GM23338 (cell line): Measurements from ENCODE around the gene NPAS2. TPM values are rescaled to one million over a fixed set of nuclear protein-coding genes. Genes with fewer than 3 reads are reported as not detected.

Experiments used
- ATAC-seq: fragments of 200-7000 bp; cut with Tn5 transposase; 3 replicates; pipeline ENCODE4 v1.9.1; 2020
- DNase-seq: peaks from one replicate; pipeline ENCODE4 v3.0.0-alpha.2; 2015; ENCODE audit warnings: low spot score
- H2AFZ ChIP-seq: fragments of 200-600 bp; sonication (generic); 2 replicates; pipeline ENCODE4 v1.8.0; 2016; ENCODE audit warnings: antibody characterized with exemption, mild to moderate bottlenecking, moderate library complexity
- H3F3A ChIP-seq: fragments of 200-600 bp; sonication (generic); replicated peaks from 2 replicates; pipeline ENCODE4 v1.8.0; 2017; ENCODE audit warnings: antibody characterized with exemption, mixed run types, low read depth
- H3K27ac ChIP-seq: fragments of 200-600 bp; sonication (generic); 2 replicates; pipeline ENCODE4 v1.6.1; 2016; ENCODE audit warnings: low read depth
- H3K27me3 ChIP-seq: fragments of 200-600 bp; sonication (generic); 2 replicates; pipeline ENCODE4 v1.8.0; 2016; ENCODE audit warnings: mild to moderate bottlenecking, mixed run types, moderate library complexity; ENCODE audit not compliant: insufficient read depth
- H3K36me3 ChIP-seq: fragments of 200-600 bp; sonication (generic); 2 replicates; pipeline ENCODE4 v1.8.0; 2016; ENCODE audit warnings: mild to moderate bottlenecking; ENCODE audit not compliant: insufficient read depth
- H3K4me1 ChIP-seq: fragments of 200-600 bp; sonication (generic); 2 replicates; pipeline ENCODE4 v1.8.0; 2016; ENCODE audit warnings: mild to moderate bottlenecking, moderate library complexity; ENCODE audit not compliant: insufficient read depth
- H3K4me2 ChIP-seq: fragments of 200-600 bp; sonication (generic); 2 replicates; pipeline ENCODE4 v1.7.1; 2017; ENCODE audit warnings: mixed run types
- H3K4me3 ChIP-seq: fragments of 200-600 bp; sonication (generic); 2 replicates; pipeline ENCODE4 v1.6.1; 2016; ENCODE audit warnings: mixed run types
- H3K79me2 ChIP-seq: fragments of 200-600 bp; sonication (generic); replicated peaks from 2 replicates; pipeline ENCODE4 v1.8.0; 2017; ENCODE audit warnings: mild to moderate bottlenecking; ENCODE audit not compliant: insufficient read depth
- H3K9me2 ChIP-seq: fragments of 200-600 bp; sonication (generic); 2 replicates; pipeline ENCODE4 v1.8.0; 2017; ENCODE audit not compliant: insufficient read depth
- H4K20me1 ChIP-seq: fragments of 200-600 bp; sonication (generic); replicated peaks from 2 replicates; pipeline ENCODE4 v1.8.0; 2017; ENCODE audit warnings: mild to moderate bottlenecking; ENCODE audit not compliant: insufficient read depth
- H3K27ac Mint-ChIP-seq: 2 replicates; pipeline ENCODE4 v1.8.0; 2020; ENCODE audit warnings: inconsistent platforms, mild to moderate bottlenecking, moderate library complexity, mixed read lengths
- H3K27me3 Mint-ChIP-seq: 3 replicates; pipeline ENCODE4 v1.8.0; 2022; ENCODE audit warnings: low read depth, mild to moderate bottlenecking, moderate library complexity, mixed read lengths, inconsistent platforms; ENCODE audit not compliant: insufficient read depth, poor library complexity
- H3K36me3 Mint-ChIP-seq: 3 replicates; pipeline ENCODE4 v1.8.0; 2021; ENCODE audit warnings: low read depth, mild to moderate bottlenecking, inconsistent platforms, moderate library complexity, mixed read lengths
- H3K4me1 Mint-ChIP-seq: 3 replicates; pipeline ENCODE4 v1.8.0; 2020; ENCODE audit warnings: mild to moderate bottlenecking, inconsistent platforms, mixed read lengths
- H3K4me3 Mint-ChIP-seq: 3 replicates; pipeline ENCODE4 v1.8.0; 2021; ENCODE audit warnings: moderate library complexity, mild to moderate bottlenecking, inconsistent platforms, mixed read lengths
- H3K9me3 Mint-ChIP-seq: 3 replicates; pipeline ENCODE4 v1.8.0; 2020; ENCODE audit warnings: moderate library complexity, mild to moderate bottlenecking, inconsistent platforms, mixed read lengths
- CREB1 ChIP-seq: fragments of 250-450 bp; sonication (Bioruptor Pico); IDR thresholded peaks from 2 replicates; pipeline ENCODE4 v1.5.0; 2020; ENCODE audit warnings: low read depth, mild to moderate bottlenecking, moderate library complexity
- EZH2 ChIP-seq: fragments of 200-600 bp; sonication (generic); IDR thresholded peaks from one replicate; pipeline ENCODE4 v1.8.0; 2017; ENCODE audit warnings: antibody characterized with exemption, mild to moderate bottlenecking, low read depth; ENCODE audit not compliant: unreplicated experiment
- EZH2phosphoT487 ChIP-seq: fragments of 200-600 bp; sonication (generic); IDR thresholded peaks from one replicate; pipeline ENCODE4 v1.8.1; 2018; ENCODE audit warnings: antibody characterized with exemption; ENCODE audit not compliant: unreplicated experiment
- JUNB ChIP-seq: IDR thresholded peaks from one replicate; pipeline ENCODE4 v1.6.1; 2016; ENCODE audit warnings: antibody characterized with exemption; ENCODE audit not compliant: unreplicated experiment
- NANOG ChIP-seq: IDR thresholded peaks from 2 replicates; pipeline ENCODE4 v1.6.1; 2016; ENCODE audit warnings: antibody characterized with exemption, borderline replicate concordance
- POLR2AphosphoS5 ChIP-seq: IDR thresholded peaks from 2 replicates; pipeline ENCODE4 v1.6.1; 2016; ENCODE audit warnings: antibody characterized with exemption, low read depth
- STAT1 ChIP-seq: IDR thresholded peaks from one replicate; pipeline ENCODE4 v1.6.1; 2016; ENCODE audit warnings: antibody characterized with exemption; ENCODE audit not compliant: unreplicated experiment
- ZNF114 ChIP-seq: fragments of 250-450 bp; sonication (Bioruptor Pico); IDR thresholded peaks from 2 replicates; pipeline ENCODE4 v1.5.0; 2020; ENCODE audit warnings: mild to moderate bottlenecking, moderate library complexity
- ZNF331 ChIP-seq: fragments of 250-450 bp; sonication (Bioruptor Pico); IDR thresholded peaks from 2 replicates; pipeline ENCODE4 v1.5.0; 2020; ENCODE audit warnings: low read depth, mild to moderate bottlenecking, moderate library complexity
- polyA plus RNA-seq: library from polyadenylated mRNA; unstranded; fragments of >200 nt; fragmentation: Nextera tagmentation; extraction: Ambion mirVana; gene quantifications from 2 replicates; pipeline ENCODE4 v1.2.1, GENCODE V29; 2016
- total RNA-seq: library from RNA; depleted of rRNA; stranded (reverse); fragments of >200 nt; shearing (Covaris generic); gene quantifications from 2 replicates; pipeline ENCODE4 v1.2.3, GENCODE V29; 2014
- TF ChIP-seq, protein P1 (sequence below): IDR thresholded peaks from one replicate; pipeline ENCODE4 v1.6.1; 2018; ENCODE audit warnings: antibody characterized with exemption; ENCODE audit not compliant: unreplicated experiment
- TF ChIP-seq, protein P2 (sequence below): IDR thresholded peaks from 2 replicates; pipeline ENCODE4 v1.6.1; 2016; ENCODE audit warnings: antibody characterized with exemption
- TF ChIP-seq, protein P3 (sequence below): fragments of 250-450 bp; sonication (Bioruptor Pico); IDR thresholded peaks from 2 replicates; pipeline ENCODE4 v1.5.0; 2020; ENCODE audit warnings: mild to moderate bottlenecking, moderate library complexity
- TF ChIP-seq, protein P4 (sequence below), 2 experiments: fragments of 200-600 bp in 1 of 2; sonication (generic) in 1 of 2; conservative IDR thresholded peaks; 2 replicates each; pipeline versions ENCODE4 v1.5.1 to v1.6.1; 2016 to 2017; ENCODE audit warnings: antibody characterized with exemption in 2 of 2, low read depth in 2 of 2, mild to moderate bottlenecking in 2 of 2, moderate library complexity in 1 of 2

NPAS2 gene
- total and polyA plus RNA-seq, 2 experiments from 2014 or later = 0.56 to 1.1 TPM

DNA sequence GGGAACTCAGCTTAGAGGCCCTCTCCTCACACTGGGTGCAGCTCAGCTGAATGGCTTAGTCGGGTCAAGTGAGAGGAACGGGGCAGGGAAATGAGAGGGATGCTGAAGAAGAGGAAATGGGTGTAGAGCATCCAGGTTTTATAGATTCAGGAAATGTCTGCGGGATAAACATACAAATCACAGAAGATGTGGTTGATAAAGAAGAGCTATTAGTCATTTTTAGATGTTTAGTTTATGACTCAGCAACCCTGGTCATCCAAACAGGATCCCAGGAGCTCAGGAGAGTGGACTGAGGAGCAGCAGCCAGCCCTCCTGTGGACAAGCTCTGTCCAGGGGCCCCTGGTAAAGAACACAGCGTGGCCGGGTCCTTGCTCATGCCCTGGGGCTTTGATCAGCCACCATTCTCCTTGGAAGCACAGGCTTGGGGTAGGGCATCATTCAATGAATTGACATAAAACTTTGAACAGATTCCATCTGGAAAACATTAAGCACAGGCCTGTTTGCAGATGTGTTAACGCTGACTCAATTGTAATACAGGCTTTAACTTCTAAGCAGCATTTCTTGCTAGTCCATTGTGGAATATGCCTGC is 83.0 kb downstream of the NPAS2 start:
- TF ChIP-seq POLR2AphosphoS5 (no peak), ZNF331 (no peak), EZH2 (no peak), JUNB (no peak), CREB1 (CRISPR knock-in tag) (no peak), NANOG (no peak), EZH2phosphoT487 (no peak), STAT1 (no peak), ZNF114 (CRISPR knock-in tag) (no peak)
- TF ChIP-seq, protein P1, sequence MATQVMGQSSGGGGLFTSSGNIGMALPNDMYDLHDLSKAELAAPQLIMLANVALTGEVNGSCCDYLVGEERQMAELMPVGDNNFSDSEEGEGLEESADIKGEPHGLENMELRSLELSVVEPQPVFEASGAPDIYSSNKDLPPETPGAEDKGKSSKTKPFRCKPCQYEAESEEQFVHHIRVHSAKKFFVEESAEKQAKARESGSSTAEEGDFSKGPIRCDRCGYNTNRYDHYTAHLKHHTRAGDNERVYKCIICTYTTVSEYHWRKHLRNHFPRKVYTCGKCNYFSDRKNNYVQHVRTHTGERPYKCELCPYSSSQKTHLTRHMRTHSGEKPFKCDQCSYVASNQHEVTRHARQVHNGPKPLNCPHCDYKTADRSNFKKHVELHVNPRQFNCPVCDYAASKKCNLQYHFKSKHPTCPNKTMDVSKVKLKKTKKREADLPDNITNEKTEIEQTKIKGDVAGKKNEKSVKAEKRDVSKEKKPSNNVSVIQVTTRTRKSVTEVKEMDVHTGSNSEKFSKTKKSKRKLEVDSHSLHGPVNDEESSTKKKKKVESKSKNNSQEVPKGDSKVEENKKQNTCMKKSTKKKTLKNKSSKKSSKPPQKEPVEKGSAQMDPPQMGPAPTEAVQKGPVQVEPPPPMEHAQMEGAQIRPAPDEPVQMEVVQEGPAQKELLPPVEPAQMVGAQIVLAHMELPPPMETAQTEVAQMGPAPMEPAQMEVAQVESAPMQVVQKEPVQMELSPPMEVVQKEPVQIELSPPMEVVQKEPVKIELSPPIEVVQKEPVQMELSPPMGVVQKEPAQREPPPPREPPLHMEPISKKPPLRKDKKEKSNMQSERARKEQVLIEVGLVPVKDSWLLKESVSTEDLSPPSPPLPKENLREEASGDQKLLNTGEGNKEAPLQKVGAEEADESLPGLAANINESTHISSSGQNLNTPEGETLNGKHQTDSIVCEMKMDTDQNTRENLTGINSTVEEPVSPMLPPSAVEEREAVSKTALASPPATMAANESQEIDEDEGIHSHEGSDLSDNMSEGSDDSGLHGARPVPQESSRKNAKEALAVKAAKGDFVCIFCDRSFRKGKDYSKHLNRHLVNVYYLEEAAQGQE = no peak
- TF ChIP-seq, protein P2, sequence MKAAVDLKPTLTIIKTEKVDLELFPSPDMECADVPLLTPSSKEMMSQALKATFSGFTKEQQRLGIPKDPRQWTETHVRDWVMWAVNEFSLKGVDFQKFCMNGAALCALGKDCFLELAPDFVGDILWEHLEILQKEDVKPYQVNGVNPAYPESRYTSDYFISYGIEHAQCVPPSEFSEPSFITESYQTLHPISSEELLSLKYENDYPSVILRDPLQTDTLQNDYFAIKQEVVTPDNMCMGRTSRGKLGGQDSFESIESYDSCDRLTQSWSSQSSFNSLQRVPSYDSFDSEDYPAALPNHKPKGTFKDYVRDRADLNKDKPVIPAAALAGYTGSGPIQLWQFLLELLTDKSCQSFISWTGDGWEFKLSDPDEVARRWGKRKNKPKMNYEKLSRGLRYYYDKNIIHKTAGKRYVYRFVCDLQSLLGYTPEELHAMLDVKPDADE = no peak
- TF ChIP-seq, protein P3, sequence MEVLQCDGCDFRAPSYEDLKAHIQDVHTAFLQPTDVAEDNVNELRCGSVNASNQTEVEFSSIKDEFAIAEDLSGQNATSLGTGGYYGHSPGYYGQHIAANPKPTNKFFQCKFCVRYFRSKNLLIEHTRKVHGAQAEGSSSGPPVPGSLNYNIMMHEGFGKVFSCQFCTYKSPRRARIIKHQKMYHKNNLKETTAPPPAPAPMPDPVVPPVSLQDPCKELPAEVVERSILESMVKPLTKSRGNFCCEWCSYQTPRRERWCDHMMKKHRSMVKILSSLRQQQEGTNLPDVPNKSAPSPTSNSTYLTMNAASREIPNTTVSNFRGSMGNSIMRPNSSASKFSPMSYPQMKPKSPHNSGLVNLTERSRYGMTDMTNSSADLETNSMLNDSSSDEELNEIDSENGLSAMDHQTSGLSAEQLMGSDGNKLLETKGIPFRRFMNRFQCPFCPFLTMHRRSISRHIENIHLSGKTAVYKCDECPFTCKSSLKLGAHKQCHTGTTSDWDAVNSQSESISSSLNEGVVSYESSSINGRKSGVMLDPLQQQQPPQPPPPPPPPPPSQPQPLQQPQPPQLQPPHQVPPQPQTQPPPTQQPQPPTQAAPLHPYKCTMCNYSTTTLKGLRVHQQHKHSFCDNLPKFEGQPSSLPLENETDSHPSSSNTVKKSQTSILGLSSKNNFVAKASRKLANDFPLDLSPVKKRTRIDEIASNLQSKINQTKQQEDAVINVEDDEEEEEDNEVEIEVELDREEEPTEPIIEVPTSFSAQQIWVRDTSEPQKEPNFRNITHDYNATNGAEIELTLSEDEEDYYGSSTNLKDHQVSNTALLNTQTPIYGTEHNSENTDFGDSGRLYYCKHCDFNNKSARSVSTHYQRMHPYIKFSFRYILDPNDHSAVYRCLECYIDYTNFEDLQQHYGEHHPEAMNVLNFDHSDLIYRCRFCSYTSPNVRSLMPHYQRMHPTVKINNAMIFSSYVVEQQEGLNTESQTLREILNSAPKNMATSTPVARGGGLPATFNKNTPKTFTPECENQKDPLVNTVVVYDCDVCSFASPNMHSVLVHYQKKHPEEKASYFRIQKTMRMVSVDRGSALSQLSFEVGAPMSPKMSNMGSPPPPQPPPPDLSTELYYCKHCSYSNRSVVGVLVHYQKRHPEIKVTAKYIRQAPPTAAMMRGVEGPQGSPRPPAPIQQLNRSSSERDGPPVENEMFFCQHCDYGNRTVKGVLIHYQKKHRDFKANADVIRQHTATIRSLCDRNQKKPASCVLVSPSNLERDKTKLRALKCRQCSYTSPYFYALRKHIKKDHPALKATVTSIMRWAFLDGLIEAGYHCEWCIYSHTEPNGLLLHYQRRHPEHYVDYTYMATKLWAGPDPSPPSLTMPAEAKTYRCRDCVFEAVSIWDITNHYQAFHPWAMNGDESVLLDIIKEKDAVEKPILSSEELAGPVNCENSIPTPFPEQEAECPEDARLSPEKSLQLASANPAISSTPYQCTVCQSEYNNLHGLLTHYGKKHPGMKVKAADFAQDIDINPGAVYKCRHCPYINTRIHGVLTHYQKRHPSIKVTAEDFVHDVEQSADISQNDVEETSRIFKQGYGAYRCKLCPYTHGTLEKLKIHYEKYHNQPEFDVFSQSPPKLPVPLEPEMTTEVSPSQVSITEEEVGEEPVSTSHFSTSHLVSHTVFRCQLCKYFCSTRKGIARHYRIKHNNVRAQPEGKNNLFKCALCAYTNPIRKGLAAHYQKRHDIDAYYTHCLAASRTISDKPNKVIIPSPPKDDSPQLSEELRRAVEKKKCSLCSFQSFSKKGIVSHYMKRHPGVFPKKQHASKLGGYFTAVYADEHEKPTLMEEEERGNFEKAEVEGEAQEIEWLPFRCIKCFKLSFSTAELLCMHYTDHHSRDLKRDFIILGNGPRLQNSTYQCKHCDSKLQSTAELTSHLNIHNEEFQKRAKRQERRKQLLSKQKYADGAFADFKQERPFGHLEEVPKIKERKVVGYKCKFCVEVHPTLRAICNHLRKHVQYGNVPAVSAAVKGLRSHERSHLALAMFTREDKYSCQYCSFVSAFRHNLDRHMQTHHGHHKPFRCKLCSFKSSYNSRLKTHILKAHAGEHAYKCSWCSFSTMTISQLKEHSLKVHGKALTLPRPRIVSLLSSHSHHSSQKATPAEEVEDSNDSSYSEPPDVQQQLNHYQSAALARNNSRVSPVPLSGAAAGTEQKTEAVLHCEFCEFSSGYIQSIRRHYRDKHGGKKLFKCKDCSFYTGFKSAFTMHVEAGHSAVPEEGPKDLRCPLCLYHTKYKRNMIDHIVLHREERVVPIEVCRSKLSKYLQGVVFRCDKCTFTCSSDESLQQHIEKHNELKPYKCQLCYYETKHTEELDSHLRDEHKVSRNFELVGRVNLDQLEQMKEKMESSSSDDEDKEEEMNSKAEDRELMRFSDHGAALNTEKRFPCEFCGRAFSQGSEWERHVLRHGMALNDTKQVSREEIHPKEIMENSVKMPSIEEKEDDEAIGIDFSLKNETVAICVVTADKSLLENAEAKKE = no peak
- TF ChIP-seq, protein P4, sequence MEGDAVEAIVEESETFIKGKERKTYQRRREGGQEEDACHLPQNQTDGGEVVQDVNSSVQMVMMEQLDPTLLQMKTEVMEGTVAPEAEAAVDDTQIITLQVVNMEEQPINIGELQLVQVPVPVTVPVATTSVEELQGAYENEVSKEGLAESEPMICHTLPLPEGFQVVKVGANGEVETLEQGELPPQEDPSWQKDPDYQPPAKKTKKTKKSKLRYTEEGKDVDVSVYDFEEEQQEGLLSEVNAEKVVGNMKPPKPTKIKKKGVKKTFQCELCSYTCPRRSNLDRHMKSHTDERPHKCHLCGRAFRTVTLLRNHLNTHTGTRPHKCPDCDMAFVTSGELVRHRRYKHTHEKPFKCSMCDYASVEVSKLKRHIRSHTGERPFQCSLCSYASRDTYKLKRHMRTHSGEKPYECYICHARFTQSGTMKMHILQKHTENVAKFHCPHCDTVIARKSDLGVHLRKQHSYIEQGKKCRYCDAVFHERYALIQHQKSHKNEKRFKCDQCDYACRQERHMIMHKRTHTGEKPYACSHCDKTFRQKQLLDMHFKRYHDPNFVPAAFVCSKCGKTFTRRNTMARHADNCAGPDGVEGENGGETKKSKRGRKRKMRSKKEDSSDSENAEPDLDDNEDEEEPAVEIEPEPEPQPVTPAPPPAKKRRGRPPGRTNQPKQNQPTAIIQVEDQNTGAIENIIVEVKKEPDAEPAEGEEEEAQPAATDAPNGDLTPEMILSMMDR (conservative IDR thresholded peaks at IDR 0.05; ENCODE audit: low read depth in 2 of 2) = no peak
- H3K27me3 ChIP-seq = no peaks in the 10 kb centered on the region
- no peak overlapping the region for H3K4me3 ChIP-seq
- H4K20me1 ChIP-seq = no peaks in the 10 kb centered on the region
- Mint-ChIP-seq H3K4me1 (peaks cover 3% of the 10 kb centered on the region; the same call in 1 of the 3 replicates), H3K27me3 (peaks cover 3% of the 10 kb centered on the region), H3K27ac (no peak overlapping the region), H3K9me3 (no peaks in the 10 kb centered on the region; the same call in 2 of the 3 replicates), H3K36me3 (no peaks in the 10 kb centered on the region), H3K4me3 (no peak overlapping the region)
- H3K79me2 ChIP-seq = no peaks in the 10 kb centered on the region
- no peaks in the 10 kb centered on the region for H3F3A ChIP-seq
- no peaks in the 10 kb centered on the region for H3K4me1 ChIP-seq
- no peaks in the 10 kb centered on the region for H3K9me2 ChIP-seq
- DNase-seq (no peak), ATAC-seq (no peak)
- no peak overlapping the region for H3K27ac ChIP-seq
- H2AFZ ChIP-seq = no peak overlapping the region
- H3K36me3 ChIP-seq = no peaks in the 10 kb centered on the region
- no peak overlapping the region for H3K4me2 ChIP-seq
